Measurements from ENCODE around the gene DNAJB12. TPM values are rescaled to one million over a fixed set of nuclear protein-coding genes. Genes with fewer than 3 reads are reported as not detected.

Gene DNAJB12
- total RNA-seq, 1 experiment from 2014 or later = 25.8 TPM

DNA sequence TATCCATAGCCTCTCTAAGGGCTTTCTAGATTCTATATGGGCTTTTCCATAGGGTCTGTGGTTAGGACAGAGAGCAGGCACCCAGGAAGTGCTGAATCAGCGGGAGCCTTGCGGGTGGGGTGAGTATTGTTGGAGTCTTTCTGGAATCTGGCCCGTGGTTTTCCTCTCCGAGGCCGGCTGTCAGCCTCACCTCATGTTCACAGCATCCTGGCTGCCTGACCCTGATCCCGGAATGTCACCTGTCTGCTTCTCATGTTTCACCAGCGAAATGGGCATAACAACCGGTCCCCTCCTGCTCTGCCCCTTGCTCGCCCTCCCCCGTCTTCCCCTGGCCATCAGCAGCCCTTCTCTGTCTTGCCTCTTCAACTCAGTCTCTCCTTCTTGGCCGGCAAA, 44.5 kb downstream of the DNAJB12 start:
- BruUV-seq (replicated peaks) = no TSS peak
- no peak for DNase-seq (ENCODE audit: low read depth, low spot score)
- peak overlapping the region; percentile 84 for H2AFZ ChIP-seq (ENCODE audit: low read depth, low read length, poor library complexity, severe bottlenecking)

More for the DNA sequence above, 44.5 kb downstream of the DNAJB12 start:
- Histone ChIP-seq H3K9ac (ENCODE audit: low read length) (peak overlapping the region; percentile 22; the same call in 1 of the 2 replicates), H3K27me3 (ENCODE audit: insufficient read depth, low read length) (no peaks in the 10 kb centered on the region), H3K4me2 (ENCODE audit: low read length) (peak overlapping the region; percentile 52), H3K9me3 (ENCODE audit: control insufficient read depth in 1 of 2, insufficient read depth in 1 of 2, low read depth in 1 of 2, low read length in 2 of 2) (no peaks in the 10 kb centered on the region), H3K27ac (ENCODE audit: low read depth, low read length) (peak overlapping the region; percentile 38; the same call in 1 of the 2 replicates), H3K4me3 (replicated peaks in 1 of 2; ENCODE audit: low read depth in 1 of 2, low read length in 2 of 2) (no peak overlapping the region), H3K36me3 (ENCODE audit: control insufficient read depth in 1 of 2, insufficient read depth in 2 of 2, low read length in 2 of 2) (no peaks in the 10 kb centered on the region), H3K79me2 (ENCODE audit: insufficient read depth, low read length) (no peaks in the 10 kb centered on the region), H4K20me1 (ENCODE audit: insufficient read depth) (no peaks in the 10 kb centered on the region), H3K4me1 (ENCODE audit: control insufficient read depth in 1 of 2, insufficient read depth in 2 of 2, low read length in 2 of 2) (peaks cover 35 to 60% of the 10 kb centered on the region in 2 experiments), H3K9me2 (ENCODE audit: insufficient read depth) (no peaks in the 10 kb centered on the region)
- ChIA-PET CTCF (no interaction called here), POLR2A (interaction anchor here (1.2 to 6.4 kb wide), 4 partner anchors 9 to 37 kb away, joined by 4 to 69 read pairs (median 4); no protein-coding TSS in a partner anchor), RAD21 (ENCODE audit: low non-redundant PET in 1 of 2, low total read pairs in 2 of 2, uncharacterized antibody in 2 of 2, unreplicated experiment in 2 of 2) (no interaction called here)
- intact Hi-C loops (cut with micrococcal nuclease) = no loop called here
- peak; percentile 31 for ATAC-seq
- TF ChIP-seq SIN3A (IDR thresholded peaks at IDR 0.05; ENCODE audit: low read depth) (no peak), POLR2A (IDR thresholded peaks at IDR 0.05; ENCODE audit: borderline replicate concordance, extremely low read depth, insufficient read depth, insufficient read length) (no peak), SP1 (IDR thresholded peaks at IDR 0.05; ENCODE audit: low read depth) (no peak), CBX3 (IDR thresholded peaks at IDR 0.05; ENCODE audit: low read depth) (no peak), EZH2 (IDR thresholded peaks at IDR 0.05) (no peak), TCF7L2 (IDR thresholded peaks at IDR 0.05; ENCODE audit: borderline replicate concordance, extremely low read depth, insufficient read depth, insufficient read length) (peak; percentile 17)
- TF ChIP-seq, protein P1, sequence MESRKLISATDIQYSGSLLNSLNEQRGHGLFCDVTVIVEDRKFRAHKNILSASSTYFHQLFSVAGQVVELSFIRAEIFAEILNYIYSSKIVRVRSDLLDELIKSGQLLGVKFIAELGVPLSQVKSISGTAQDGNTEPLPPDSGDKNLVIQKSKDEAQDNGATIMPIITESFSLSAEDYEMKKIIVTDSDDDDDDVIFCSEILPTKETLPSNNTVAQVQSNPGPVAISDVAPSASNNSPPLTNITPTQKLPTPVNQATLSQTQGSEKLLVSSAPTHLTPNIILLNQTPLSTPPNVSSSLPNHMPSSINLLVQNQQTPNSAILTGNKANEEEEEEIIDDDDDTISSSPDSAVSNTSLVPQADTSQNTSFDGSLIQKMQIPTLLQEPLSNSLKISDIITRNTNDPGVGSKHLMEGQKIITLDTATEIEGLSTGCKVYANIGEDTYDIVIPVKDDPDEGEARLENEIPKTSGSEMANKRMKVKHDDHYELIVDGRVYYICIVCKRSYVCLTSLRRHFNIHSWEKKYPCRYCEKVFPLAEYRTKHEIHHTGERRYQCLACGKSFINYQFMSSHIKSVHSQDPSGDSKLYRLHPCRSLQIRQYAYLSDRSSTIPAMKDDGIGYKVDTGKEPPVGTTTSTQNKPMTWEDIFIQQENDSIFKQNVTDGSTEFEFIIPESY (IDR thresholded peaks at IDR 0.05; ENCODE audit: extremely low read depth, insufficient replicate concordance, low read length) = no peak

Data from HCT116 (cell line).